ENCODE data around the gene ARID5B.
"Not testable (repeated sequence)": the region's sequence is repeated elsewhere in the genome, so short reads cannot be mapped to it uniquely, and the experiment has no call there.

Gene ARID5B

DNA sequence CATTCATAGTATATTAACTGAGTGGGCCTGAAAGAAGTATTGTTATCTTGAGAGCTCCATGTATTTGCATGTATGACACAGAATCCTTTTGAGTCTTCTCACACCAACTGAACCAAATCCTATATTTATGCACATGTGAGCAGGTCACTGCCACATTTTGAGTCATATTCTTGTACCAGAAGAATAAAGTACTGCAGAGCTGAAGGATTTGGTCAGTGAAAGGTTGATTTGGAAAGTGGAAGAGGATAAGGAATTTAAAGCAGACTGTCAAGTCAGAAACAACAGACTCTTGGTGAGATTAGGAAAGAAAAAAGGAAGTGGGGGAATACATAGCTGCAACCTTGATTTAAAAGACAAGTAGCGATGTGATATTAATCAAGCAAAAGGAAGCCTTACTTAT is 121.8 kb downstream of the ARID5B start:
- Histone ChIP-seq H3K36me3 (ENCODE audit: insufficient read depth, low read length) (no peaks in the 10 kb centered on the region), H3K4me1 (ENCODE audit: insufficient read depth, low read length) (peaks cover 24% of the 10 kb centered on the region)

GRCh38 chr10:62024026-62024701 is 122.7 kb downstream of the ARID5B start:
- Histone ChIP-seq H3K27ac (ENCODE audit: low read depth, low read length) (no peak overlapping the region), H3K27me3 (ENCODE audit: control insufficient read depth in 1 of 2, insufficient read depth in 2 of 2, low read length in 2 of 2) (no peaks in the 10 kb centered on the region), H3K36me3 (ENCODE audit: insufficient read depth, low read length) (no peaks in the 10 kb centered on the region), H3K9me3 (ENCODE audit: low read length) (no peaks in the 10 kb centered on the region), H3K9ac (ENCODE audit: low read length) (no peak overlapping the region), H3K4me3 (ENCODE audit: low read depth in 1 of 2, low read length in 2 of 2) (no peak overlapping the region), H3K4me1 (ENCODE audit: insufficient read depth, low read length) (peaks cover 15% of the 10 kb centered on the region)

More for the DNA sequence above, 121.8 kb downstream of the ARID5B start:
- no peaks in the 10 kb centered on the region for H3K9me3 ChIP-seq (ENCODE audit: low read length)
- H3K4me3 ChIP-seq (ENCODE audit: low read depth in 1 of 2, low read length in 2 of 2), result no peak overlapping the region
- H3K27me3 ChIP-seq (ENCODE audit: control insufficient read depth in 1 of 2, insufficient read depth in 2 of 2, low read length in 2 of 2), result no peaks in the 10 kb centered on the region
- H3K27ac ChIP-seq (ENCODE audit: low read depth, low read length), result no peak overlapping the region
- no peak overlapping the region for H3K9ac ChIP-seq (ENCODE audit: low read length)

GRCh38 chr10:62025134-62025794 is 123.8 kb downstream of the ARID5B start:
- H3K9ac ChIP-seq (ENCODE audit: low read length), result no peak overlapping the region
- H3K27me3 ChIP-seq (ENCODE audit: control insufficient read depth in 1 of 2, insufficient read depth in 2 of 2, low read length in 2 of 2), result no peaks in the 10 kb centered on the region
- H3K4me3 ChIP-seq (ENCODE audit: low read depth in 1 of 2, low read length in 2 of 2), result no peak overlapping the region
- no peak overlapping the region for H3K27ac ChIP-seq (ENCODE audit: low read depth, low read length)
- H3K36me3 ChIP-seq (ENCODE audit: insufficient read depth, low read length), result no peaks in the 10 kb centered on the region
- peaks cover 4% of the 10 kb centered on the region for H3K4me1 ChIP-seq (ENCODE audit: insufficient read depth, low read length)
- no peaks in the 10 kb centered on the region for H3K9me3 ChIP-seq (ENCODE audit: low read length)

GRCh38 chr10:62025901-62026879 is 124.7 kb downstream of the ARID5B start:
- Histone ChIP-seq H3K27me3 (ENCODE audit: control insufficient read depth in 1 of 2, insufficient read depth in 2 of 2, low read length in 2 of 2) (no peaks in the 10 kb centered on the region), H3K4me1 (ENCODE audit: insufficient read depth, low read length) (no peaks in the 10 kb centered on the region), H3K9ac (ENCODE audit: low read length) (no peak overlapping the region), H3K27ac (ENCODE audit: low read depth, low read length) (no peak overlapping the region), H3K9me3 (ENCODE audit: low read length) (no peaks in the 10 kb centered on the region), H3K4me3 (ENCODE audit: low read depth in 1 of 2, low read length in 2 of 2) (no peak overlapping the region), H3K36me3 (ENCODE audit: insufficient read depth, low read length) (no peaks in the 10 kb centered on the region)

GRCh38 chr10:62027841-62028501 is 126.5 kb downstream of the ARID5B start:
- Histone ChIP-seq H3K9ac (ENCODE audit: low read length) (no peak overlapping the region), H3K27ac (ENCODE audit: low read depth, low read length) (no peak overlapping the region), H3K4me1 (ENCODE audit: insufficient read depth, low read length) (no peaks in the 10 kb centered on the region)

DNA sequence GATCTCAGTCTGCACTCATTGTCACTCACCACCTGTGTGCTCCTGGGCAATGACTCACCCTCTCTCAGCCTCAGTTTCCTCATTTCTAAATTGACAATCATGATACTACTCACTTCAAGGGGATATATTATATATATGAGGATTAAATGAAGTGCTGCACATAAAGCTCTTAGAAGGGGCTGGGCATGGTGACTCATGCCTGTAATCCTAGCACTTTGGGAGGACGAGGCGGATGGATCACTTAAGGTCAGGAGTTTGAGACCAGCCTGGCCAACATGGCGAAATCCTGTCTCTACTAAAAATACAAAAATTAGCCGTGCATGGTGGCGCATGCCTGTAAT is 127.0 kb downstream of the ARID5B start:
- H3K4me1 ChIP-seq (ENCODE audit: insufficient read depth, low read length); H3K36me3 ChIP-seq (ENCODE audit: insufficient read depth, low read length); H3K4me3 ChIP-seq (ENCODE audit: low read depth in 1 of 2, low read length in 2 of 2); H3K9me3 ChIP-seq (ENCODE audit: low read length); H3K27me3 ChIP-seq (ENCODE audit: control insufficient read depth in 1 of 2, insufficient read depth in 2 of 2, low read length in 2 of 2); H3K27ac ChIP-seq (ENCODE audit: low read depth, low read length); H3K9ac ChIP-seq (ENCODE audit: low read length): not testable (repeated sequence)

More at GRCh38 chr10:62027841-62028501, 126.5 kb downstream of the ARID5B start:
- no peaks in the 10 kb centered on the region for H3K9me3 ChIP-seq (ENCODE audit: low read length)
- no peaks in the 10 kb centered on the region for H3K36me3 ChIP-seq (ENCODE audit: insufficient read depth, low read length)
- H3K27me3 ChIP-seq (ENCODE audit: control insufficient read depth in 1 of 2, insufficient read depth in 2 of 2, low read length in 2 of 2), result no peaks in the 10 kb centered on the region
- no peak overlapping the region for H3K4me3 ChIP-seq (ENCODE audit: low read depth in 1 of 2, low read length in 2 of 2)

GRCh38 chr10:62029401-62029800 is 127.9 kb downstream of the ARID5B start:
- H3K9me3 ChIP-seq (ENCODE audit: low read length), result no peaks in the 10 kb centered on the region
- H3K4me3 ChIP-seq (ENCODE audit: low read depth in 1 of 2, low read length in 2 of 2), result no peak overlapping the region
- no peaks in the 10 kb centered on the region for H3K27me3 ChIP-seq (ENCODE audit: control insufficient read depth in 1 of 2, insufficient read depth in 2 of 2, low read length in 2 of 2)
- H3K9ac ChIP-seq (ENCODE audit: low read length), result no peak overlapping the region
- H3K27ac ChIP-seq (ENCODE audit: low read depth, low read length), result no peak overlapping the region
- no peaks in the 10 kb centered on the region for H3K36me3 ChIP-seq (ENCODE audit: insufficient read depth, low read length)
- peaks cover 3% of the 10 kb centered on the region for H3K4me1 ChIP-seq (ENCODE audit: insufficient read depth, low read length)

DNA sequence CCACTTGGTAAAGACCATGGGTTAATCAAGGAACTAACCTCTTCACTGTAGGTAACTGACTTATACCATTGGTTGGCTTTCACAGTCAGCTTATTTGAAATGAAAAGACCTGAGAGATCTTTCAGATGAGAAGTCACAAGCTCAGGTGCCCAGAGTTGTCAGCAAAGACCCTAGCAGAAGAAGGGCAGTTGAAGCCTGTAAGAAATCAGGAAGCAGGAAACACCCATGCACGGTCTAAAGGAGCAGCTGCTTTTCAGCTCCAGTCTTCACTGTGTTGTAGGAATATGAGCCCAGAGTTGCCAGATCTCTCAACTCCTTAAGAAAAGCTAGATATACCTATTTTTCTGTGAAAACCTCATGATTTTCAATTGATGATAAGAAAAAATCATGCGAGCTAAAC is 130.0 kb downstream of the ARID5B start:
- no peaks in the 10 kb centered on the region for H3K27me3 ChIP-seq (ENCODE audit: control insufficient read depth in 1 of 2, insufficient read depth in 2 of 2, low read length in 2 of 2)
- no peak overlapping the region for H3K4me3 ChIP-seq (ENCODE audit: low read depth in 1 of 2, low read length in 2 of 2)
- H3K4me1 ChIP-seq (ENCODE audit: insufficient read depth, low read length), result peaks cover 18% of the 10 kb centered on the region
- no peak overlapping the region for H3K27ac ChIP-seq (ENCODE audit: low read depth, low read length)
- no peaks in the 10 kb centered on the region for H3K9me3 ChIP-seq (ENCODE audit: low read length)
- no peaks in the 10 kb centered on the region for H3K36me3 ChIP-seq (ENCODE audit: insufficient read depth, low read length)
- no peak overlapping the region for H3K9ac ChIP-seq (ENCODE audit: low read length)

- Histone ChIP-seq H3K36me3 (ENCODE audit: insufficient read depth, low read length) (no peaks in the 10 kb centered on the region), H3K4me3 (ENCODE audit: low read depth in 1 of 2, low read length in 2 of 2) (no peak overlapping the region), H3K27me3 (ENCODE audit: control insufficient read depth in 1 of 2, insufficient read depth in 2 of 2, low read length in 2 of 2) (no peaks in the 10 kb centered on the region), H3K4me1 (ENCODE audit: insufficient read depth, low read length) (peaks cover 33% of the 10 kb centered on the region), H3K9me3 (ENCODE audit: low read length) (no peaks in the 10 kb centered on the region), H3K27ac (ENCODE audit: low read depth, low read length) (no peak overlapping the region), H3K9ac (ENCODE audit: low read length) (no peak overlapping the region)
Measured at GRCh38 chr10:62033125-62033524, 131.6 kb downstream of the ARID5B start.

DNA sequence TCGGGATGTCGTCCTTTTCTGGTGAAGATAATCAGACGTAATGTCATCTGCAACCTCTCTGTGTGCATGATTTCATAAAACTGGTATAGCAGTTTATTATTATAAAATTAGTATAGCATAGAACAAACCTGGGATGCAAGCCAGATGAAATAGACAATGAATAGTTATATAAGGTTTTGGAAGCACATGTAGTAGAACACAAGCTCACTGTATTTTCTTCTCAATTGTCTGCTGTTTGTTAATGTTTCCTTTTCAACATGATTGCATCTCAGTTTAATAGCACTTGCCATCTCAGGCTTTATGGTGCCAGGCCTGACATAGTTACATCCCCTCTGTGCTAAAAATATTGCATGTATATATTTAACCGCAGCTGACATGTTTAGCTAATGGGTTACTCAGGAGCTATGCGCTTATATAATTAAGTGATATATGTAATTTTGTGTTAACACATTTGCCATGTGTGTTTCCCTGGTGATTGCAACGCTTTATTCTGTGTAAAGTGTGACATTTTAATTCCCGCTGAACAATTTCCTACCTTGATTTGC is 132.7 kb downstream of the ARID5B start:
- Histone ChIP-seq H3K9ac (ENCODE audit: low read length) (no peak overlapping the region), H3K9me3 (ENCODE audit: low read length) (no peaks in the 10 kb centered on the region), H3K27me3 (ENCODE audit: control insufficient read depth in 1 of 2, insufficient read depth in 2 of 2, low read length in 2 of 2) (no peaks in the 10 kb centered on the region), H3K4me3 (ENCODE audit: low read depth in 1 of 2, low read length in 2 of 2) (no peak overlapping the region), H3K27ac (ENCODE audit: low read depth, low read length) (peak overlapping the region; percentile 38), H3K36me3 (ENCODE audit: insufficient read depth, low read length) (no peaks in the 10 kb centered on the region), H3K4me1 (ENCODE audit: insufficient read depth, low read length) (peaks cover 44% of the 10 kb centered on the region)
